SU-DHL-6 (cell line): ENCODE measurements around the gene SMCR8.

ENCODE experiments used
- CTCF ChIP-seq: fragments of 200-600 bp; sonication (generic); IDR thresholded peaks from one replicate; pipeline ENCODE4 v1.5.1; 2017; ENCODE audit warnings: antibody characterized with exemption, mild to moderate bottlenecking, low read length, moderate library complexity; ENCODE audit not compliant: insufficient read depth, poor library complexity, severe bottlenecking
- EZH2phosphoT487 ChIP-seq: fragments of 200-600 bp; sonication (generic), shearing (Covaris generic); conservative IDR thresholded peaks from 2 replicates; pipeline ENCODE4 v1.6.1; 2018; ENCODE audit warnings: mild to moderate bottlenecking, antibody characterized with exemption, low read length, moderate library complexity, mixed read lengths

GRCh38 chr17:18278867-18279266 lies 36.2 kb upstream of the SMCR8 start:
- no peak for TF ChIP-seq CTCF
- no peak for TF ChIP-seq EZH2phosphoT487
